ENCODE results near the gene FTO.

The FTO gene

DNA sequence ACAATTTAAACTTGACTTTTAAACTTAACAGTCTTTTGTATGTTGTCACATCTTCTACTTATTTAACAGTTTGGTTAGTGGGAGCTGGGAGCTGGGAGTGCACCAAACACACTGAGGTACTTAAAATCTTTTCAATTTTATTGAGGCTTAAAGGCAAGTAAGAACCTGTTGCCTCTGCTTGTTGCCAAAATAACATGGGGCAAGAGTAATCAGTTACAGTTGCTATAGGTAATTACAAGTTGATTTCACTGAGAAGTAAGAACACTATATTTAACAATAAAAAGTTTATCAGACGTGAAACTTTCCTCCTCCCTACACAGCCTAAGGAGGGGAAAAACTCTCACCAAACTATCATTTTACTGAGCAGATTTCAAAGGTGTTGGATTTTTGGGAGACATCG, 135.2 kb downstream of the FTO start:
- no peak for TF ChIP-seq REST (IDR thresholded peaks at IDR 0.05; ENCODE audit: insufficient read depth in 1 of 2, low read depth in 2 of 2, low read length in 2 of 2)
- TF ChIP-seq POLR2AphosphoS5 (IDR thresholded peaks at IDR 0.05; ENCODE audit: low read depth, low read length): no peak
- TF ChIP-seq FOXP2 (optimal IDR thresholded peaks at IDR 0.05; ENCODE audit: borderline replicate concordance, extremely low read depth, extremely low read length, insufficient read depth): no peak

DNA sequence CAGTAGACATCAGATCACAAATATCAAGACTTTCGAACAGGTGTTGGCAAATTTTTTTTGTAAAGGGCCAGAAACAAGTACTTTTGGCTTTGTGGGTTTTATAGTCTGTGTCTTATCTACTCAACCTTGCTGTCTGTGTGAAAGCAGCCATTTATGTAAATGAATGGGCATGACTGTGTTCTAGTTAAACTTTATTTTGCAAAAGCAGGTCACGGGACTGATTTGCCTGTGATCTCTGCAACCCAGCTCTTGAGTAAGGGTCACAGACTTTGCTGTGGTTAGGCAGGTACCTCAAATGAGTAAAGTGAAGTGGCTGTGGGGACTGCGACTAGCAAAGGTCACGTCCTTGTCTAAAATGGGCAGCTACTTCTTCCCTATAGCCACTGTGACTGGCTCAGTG, 136.5 kb downstream of the FTO start:
- TF ChIP-seq REST (IDR thresholded peaks at IDR 0.05; ENCODE audit: insufficient read depth in 1 of 2, low read depth in 2 of 2, low read length in 2 of 2): no peak
- no peak for TF ChIP-seq FOXP2 (optimal IDR thresholded peaks at IDR 0.05; ENCODE audit: borderline replicate concordance, extremely low read depth, extremely low read length, insufficient read depth)
- TF ChIP-seq SIN3A (IDR thresholded peaks at IDR 0.05; ENCODE audit: borderline replicate concordance, insufficient read depth, low read length): no peak
- TF ChIP-seq POLR2AphosphoS5 (IDR thresholded peaks at IDR 0.05; ENCODE audit: low read depth, low read length): no peak
- TF ChIP-seq TAF1 (IDR thresholded peaks at IDR 0.05; ENCODE audit: borderline replicate concordance, insufficient read depth, low read length): no peak

DNA sequence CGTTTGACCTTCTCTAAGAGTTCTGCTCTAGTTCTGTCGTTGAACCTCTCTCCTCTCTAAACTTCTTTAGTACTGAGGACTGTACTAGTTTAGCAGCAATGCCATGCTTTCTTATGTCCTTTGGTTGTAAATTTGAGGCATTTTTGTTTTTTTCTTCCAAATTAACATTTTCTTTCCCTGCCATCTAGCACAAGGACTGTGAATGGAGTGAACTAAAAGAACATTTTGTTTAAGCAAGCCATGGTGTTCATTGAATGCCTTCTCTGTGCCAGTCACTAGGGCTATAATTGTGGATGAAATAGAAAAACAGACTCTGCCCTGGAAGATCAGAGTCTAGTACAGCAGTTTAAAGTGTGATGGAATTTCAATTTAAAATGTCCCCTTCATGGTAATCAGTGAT, 137.9 kb downstream of the FTO start:
- no peak for TF ChIP-seq TAF1 (IDR thresholded peaks at IDR 0.05; ENCODE audit: borderline replicate concordance, insufficient read depth, low read length)
- no peak for TF ChIP-seq REST (IDR thresholded peaks at IDR 0.05; ENCODE audit: insufficient read depth in 1 of 2, low read depth in 2 of 2, low read length in 2 of 2)
- TF ChIP-seq FOXP2 (optimal IDR thresholded peaks at IDR 0.05; ENCODE audit: borderline replicate concordance, extremely low read depth, extremely low read length, insufficient read depth): no peak
- no peak for TF ChIP-seq POLR2AphosphoS5 (IDR thresholded peaks at IDR 0.05; ENCODE audit: low read depth, low read length)
- TF ChIP-seq SIN3A (IDR thresholded peaks at IDR 0.05; ENCODE audit: borderline replicate concordance, insufficient read depth, low read length): no peak

- TF ChIP-seq SIN3A (IDR thresholded peaks at IDR 0.05; ENCODE audit: borderline replicate concordance, insufficient read depth, low read length) (no peak), POLR2AphosphoS5 (IDR thresholded peaks at IDR 0.05; ENCODE audit: low read depth, low read length) (no peak), FOXP2 (optimal IDR thresholded peaks at IDR 0.05; ENCODE audit: borderline replicate concordance, extremely low read depth, extremely low read length, insufficient read depth) (no peak), TAF1 (IDR thresholded peaks at IDR 0.05; ENCODE audit: borderline replicate concordance, insufficient read depth, low read length) (no peak), REST (IDR thresholded peaks at IDR 0.05; ENCODE audit: insufficient read depth in 1 of 2, low read depth in 2 of 2, low read length in 2 of 2) (no peak)
These were observed 139.1 kb downstream of the FTO start for GRCh38 chr16:53843084-53843483.

DNA sequence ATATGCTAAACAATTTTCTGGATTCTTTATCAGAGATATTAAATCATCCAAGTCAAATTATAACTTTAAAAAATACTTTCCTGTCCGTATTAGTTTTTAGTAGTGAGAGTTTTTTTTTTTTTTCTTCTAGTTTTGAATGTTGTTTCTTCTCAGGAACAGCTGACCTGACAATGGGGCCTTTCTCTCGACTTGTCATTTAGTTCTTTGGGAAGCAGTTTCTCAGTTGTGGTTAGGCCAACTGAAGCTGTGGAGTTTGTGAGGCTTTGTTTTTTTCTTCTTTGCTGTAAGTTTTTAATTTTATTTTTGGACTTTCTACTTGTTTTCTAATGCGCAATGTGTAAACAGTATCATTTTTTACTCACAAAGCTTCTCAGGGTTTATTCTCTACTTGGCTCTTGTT, 140.8 kb downstream of the FTO start:
- no peak for TF ChIP-seq TAF1 (IDR thresholded peaks at IDR 0.05; ENCODE audit: borderline replicate concordance, insufficient read depth, low read length)
- TF ChIP-seq REST (IDR thresholded peaks at IDR 0.05; ENCODE audit: insufficient read depth in 1 of 2, low read depth in 2 of 2, low read length in 2 of 2): no peak
- TF ChIP-seq POLR2AphosphoS5 (IDR thresholded peaks at IDR 0.05; ENCODE audit: low read depth, low read length): no peak
- TF ChIP-seq SIN3A (IDR thresholded peaks at IDR 0.05; ENCODE audit: borderline replicate concordance, insufficient read depth, low read length): no peak
- TF ChIP-seq FOXP2 (optimal IDR thresholded peaks at IDR 0.05; ENCODE audit: borderline replicate concordance, extremely low read depth, extremely low read length, insufficient read depth): no peak

Data from PFSK-1 (cell line).